Stimulated activated CD4-positive, alpha-beta T cell treated with anti-CD3 and anti-CD28 coated beads, Interleukin-1b, Interleukin-23, amount 100 ng/mL, for 4 hours (primary cell): ENCODE results near the gene RASL11A.
"Not testable (repeated sequence)": the region's sequence is repeated elsewhere in the genome, so short reads cannot be mapped to it uniquely, and the experiment has no call there.

Experiments
- DNase-seq, 2 donors: peaks; one replicate each; pipeline ENCODE4 v3.0.0-alpha.2; 2020; ENCODE audit warnings: low read depth in 2 of 2

The RASL11A gene

DNA sequence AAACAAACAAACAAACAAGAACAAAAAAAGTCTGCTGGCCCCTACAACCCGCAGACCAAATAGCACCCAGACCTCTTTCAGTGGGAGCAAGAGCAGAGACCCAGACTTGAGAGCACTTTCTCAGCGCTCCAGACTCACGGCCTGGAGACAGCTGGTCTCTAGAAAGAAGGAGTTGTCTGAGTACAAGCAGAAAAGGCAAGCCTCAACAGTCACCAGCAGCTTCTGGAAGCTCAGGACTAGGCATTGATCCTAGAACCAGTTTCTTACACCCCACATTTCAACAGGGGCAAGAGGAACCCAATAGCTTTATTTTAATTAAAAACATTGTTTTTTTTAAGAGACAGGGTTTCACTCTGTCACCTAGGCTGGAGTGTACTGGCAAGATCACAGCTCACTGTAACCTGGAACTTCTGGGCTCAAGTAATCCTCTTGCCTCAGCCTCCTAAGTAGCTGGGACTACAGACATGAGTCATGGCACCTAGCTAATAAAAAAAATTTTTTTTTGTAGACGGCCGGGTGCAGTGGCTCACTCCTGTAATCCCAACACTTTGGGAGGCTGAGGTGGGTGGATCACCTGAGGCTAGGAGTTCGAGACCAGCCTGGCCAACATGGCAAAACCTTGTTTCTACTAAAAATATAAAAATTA, 30.4 kb downstream of the RASL11A start:
- DNase-seq: no peak

DNA sequence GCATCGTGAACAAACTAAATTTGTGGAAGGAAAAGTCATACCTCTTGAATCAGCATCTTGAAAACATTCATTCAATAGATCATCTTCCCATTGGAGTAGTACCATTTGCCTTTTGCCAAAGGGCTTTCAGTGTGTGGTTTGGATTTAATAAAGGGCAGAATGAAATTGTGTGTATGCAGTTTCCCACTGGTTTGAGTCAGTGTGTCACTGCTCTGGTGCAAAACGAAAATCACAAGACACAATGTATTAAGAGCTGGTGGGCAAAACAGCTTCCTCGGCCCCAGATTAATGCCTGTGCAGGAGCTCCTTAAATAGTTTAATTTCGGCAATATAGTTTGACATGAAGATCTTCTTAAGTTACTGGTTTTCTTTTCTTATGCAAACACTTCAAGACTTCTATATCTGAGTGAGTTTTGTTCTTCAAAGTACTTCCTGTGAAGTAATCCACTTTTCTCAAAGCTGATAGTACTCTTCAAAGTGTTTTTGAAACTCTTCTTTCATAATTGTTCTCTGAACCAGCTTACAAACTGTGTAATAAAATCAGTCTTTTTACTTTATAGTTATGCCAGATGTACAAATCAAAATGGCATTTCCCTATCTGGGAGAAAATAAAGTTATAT, 32.1 kb downstream of the RASL11A start:
- DNase-seq: no peak

DNA sequence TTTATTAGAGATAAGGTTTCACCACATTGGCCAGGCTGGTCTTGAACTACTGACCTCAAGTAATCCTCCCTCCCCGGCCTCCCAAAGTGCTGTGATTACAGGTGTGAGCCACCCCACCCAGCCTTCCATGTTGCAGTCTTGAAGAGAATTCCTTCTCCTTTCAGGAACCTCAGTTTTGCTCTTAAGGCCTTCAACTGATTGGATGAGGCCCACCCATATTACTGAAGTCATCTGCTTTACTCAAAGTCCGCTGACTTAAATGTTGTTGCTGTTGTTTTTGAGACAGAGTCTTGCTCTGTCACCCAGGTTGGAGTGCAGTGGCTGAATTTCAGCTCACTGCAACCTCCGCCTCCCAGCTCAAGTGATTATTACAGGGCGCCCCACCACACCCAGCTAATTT, 33.5 kb downstream of the RASL11A start:
- no peak for DNase-seq

DNA sequence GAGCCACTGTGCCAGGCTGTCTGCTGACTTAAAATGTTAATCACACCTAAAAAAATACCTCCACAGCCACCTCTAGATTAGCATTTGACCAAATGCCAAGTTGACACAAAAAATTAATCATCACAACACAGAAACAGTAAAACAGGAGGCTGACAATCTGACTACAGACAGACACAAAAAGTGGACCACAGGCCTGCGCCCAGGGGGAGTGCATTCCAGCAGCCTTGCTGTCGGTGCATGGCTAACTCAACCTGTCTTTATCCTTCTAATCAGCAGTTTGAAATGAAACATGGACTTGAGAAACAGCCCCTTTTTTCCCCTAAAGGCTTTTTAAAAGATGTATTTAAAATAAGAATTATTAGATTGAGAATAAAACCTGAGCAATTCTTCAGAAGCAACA, 34.0 kb downstream of the RASL11A start:
- DNase-seq: no peak

DNA sequence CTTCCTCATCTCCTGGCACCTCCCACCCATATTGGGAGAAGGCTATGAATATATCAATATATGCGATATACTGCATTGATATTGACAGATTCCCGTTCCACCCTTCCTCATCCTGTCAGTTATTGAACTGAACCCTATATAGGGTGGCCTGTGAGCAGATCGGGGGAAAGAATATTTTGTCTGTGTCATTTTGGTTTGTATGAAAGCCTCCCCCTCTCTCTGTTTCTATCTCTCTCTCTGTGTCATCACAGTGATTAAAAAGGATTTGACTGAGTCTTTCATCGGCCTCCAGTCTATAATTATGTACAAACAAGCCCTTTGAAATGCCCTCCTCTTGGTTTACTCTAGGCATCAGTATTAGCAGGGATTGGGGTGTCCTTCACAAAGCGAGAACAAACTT, 35.7 kb downstream of the RASL11A start:
- no peak for DNase-seq

DNA sequence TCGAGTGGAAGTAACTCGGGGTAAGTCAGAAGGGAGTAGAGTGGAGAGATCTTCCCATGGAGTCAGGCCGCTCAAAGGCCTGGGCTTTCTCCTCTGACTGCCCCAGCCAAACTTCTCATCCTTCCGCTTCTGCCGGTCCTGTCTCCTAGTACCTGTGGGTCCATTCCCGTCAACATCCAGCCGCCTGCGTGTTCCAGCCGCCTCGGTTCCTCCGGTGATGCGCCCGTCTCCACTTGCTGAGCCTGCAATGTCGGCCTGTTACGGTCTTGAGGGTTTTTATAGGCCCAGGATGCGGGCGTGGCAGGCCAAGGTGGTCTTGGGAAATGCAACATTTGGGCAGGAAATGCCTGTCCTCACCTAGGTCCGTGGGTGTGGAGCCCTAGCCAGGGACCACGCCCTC, 38.3 kb downstream of the RASL11A start:
- no peak for DNase-seq

DNA sequence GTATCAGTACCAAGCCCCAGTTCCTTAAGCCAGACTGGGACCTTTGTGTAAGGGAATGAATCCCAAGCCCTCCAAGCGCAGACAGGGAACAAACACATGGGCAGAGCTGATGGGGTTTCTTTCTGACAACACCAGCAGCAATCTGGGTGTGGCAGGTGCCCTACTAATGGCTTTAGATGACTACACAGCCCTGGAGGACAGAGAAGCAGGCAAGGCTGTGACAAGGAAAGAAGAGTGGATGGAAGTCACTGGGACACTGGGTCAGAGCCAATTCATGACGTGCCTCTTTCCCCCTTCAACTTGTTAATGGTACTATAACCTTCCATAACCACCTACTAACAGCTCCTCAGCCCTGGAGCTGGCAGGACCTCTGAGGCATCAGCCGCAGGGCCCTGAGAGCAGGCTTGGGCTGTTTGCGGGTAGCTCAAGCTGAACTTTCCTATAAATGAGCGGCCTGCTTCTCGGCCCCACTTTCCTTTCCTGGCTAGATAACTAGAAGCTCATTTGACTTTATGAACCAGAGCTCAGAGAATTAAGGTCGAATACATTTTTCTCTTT, 38.9 kb downstream of the RASL11A start:
- no peak for DNase-seq

DNA sequence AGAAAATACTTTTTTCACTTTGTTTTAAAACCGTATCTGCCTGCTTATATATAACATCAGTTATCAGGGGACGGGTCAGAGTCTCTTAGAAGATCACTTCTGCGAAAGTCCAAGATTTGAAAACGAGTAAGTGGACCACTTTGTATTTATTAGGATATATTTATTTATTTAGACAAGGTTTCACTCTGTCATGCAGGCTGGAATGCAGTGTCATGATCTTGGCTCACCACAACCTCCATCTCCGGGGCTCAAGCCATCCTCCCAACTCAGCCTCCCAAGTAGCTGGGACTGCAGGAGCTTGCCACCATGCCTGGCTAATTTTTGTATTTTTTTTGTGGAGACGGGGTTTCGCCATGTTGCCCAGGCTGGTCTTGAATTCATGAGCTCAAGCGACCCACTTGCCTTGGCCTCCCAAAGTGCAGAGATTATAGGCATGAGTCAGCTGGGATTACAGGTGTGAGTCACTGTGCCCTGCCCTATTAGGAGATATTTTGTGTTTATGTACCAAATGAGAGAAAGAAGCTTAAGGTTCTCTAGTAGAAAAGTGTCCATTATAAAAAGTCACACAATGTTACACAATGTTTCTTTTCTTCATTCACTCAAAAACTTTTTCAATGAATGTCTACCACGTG, 39.5 kb downstream of the RASL11A start:
- DNase-seq: no peak

DNA sequence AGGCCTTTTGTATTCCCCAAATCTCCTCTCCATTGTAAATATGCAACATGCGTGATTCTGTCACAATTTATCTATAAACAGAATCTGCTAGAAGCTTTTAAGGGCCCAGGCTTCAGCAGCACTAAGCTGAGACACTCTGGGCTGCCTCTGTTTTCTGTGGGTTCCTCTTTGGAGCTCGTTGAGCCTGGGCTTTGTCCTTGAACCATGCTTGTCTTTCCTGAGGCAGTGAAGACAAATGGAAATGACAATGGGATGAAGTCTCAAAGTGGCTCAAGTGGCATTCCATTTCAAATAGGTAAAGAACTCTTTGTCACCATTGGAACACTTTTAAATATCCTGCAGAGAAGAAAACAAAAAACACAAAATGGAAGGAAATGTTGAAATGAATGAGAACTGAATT, 40.3 kb downstream of the RASL11A start:
- no peak for DNase-seq

DNA sequence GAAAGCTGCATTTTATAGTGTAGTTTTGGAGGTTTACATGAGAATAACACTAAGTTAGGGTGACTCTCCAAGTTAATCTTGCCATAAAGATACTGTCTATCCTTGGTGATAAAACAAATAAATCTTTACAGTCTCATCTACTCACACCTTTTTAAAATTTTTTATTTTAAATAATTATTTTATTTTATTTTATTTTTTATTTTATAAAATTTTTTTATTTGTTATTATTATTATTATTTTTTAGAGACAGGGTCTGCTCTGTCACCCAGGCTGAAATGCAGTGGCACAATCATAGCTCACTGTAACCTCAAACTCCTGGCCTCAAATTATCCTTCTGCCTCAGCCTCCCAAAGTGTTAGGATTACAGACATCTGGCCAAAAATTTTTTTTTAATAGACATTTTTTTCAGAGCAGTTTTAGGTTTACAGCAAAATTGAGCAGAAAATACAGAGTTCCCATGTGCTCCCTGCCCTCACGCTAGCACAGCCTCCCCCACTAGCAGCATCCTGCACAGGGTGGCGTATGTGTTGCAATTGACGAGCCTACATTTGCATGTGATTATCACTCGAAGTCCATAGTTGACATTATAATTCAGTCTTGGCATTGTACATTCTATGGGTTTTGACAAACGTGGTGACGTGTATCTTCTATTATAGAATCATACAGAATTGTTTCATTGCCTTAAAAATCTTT, 41.0 kb downstream of the RASL11A start:
- DNase-seq: no peak

DNA sequence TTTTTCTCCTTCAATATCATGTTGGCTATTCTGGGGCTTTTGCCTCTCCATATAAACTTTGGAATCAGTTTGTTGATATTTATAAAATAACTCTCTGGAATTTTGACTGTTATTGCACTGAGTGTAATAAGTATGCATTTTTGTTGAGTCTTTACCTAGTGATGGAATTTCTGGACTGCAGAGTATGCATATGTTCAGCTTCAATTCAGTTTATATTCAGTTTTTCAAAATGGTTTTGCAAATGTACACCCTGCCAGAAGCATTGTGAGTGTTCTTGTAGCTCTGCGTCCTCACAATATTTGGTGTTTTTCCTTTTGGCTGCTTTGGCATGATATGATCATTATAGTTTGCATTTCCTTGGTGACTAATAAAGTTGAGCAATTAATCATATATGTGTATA, 43.1 kb downstream of the RASL11A start:
- no peak for DNase-seq

DNA sequence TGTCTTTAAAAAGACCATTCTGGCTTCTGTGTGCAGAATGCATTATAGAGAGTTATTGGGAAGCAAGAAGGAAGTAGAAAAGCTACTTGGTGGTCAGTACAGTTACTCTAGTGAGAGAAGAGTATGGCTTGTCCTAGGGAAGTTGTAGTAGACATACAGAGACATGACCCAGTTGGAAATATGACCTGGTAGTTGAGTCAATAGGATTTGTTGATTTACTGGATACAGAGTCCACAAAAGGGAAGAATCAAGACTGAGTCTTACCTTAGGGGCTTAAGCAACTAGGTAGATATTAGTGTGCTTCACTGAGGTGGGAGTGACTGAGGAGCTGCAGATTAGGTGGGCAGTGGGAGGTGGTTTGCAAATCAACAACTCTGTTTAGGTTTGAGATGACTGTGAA, 48.8 kb downstream of the RASL11A start:
- DNase-seq: no peak

DNA sequence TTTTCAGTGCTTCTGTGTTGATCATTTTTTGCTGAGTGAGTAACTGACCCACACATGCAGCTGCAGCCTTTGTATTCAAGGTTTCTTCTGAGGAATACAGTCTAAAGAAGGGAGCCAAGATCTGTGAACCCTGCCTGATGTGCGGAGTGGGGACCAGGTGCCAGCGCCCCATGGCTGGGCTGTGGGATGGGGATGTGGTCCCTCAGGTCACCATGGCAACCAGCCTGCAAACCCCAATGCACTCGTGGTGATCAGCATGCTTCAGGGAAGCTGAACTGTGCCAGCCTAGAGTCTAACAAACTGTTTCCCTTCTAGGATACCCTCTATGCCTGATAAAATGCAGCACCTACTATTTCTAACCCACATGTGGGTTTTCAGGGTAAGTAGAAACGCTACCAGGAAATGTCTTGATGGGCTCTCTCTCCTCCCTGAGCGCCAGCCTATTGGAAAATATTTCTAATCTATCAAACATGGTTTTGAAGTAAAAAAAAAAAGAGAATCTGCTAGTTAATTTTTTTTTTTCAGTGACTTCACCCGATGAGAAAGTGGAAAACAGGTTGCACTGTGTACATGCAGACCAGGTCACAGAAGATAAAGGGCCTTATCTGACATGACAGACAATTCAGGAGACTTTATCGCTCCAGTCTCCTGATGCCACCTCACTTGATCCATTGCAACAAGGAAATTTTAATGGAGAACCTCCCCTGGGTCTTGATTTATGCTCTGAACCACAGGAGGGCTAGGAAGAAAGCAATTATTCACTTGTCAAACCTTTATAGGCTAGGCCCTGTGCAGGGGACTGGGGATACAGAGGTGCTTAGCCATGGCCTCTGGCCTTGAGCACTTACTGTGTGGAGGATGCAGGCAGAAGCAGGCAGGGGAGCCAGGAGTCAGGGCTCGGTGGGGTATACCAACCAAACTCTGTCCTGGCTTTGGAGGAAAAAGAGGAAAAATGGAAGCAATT, 51.1 kb downstream of the RASL11A start:
- no peak for DNase-seq

DNA sequence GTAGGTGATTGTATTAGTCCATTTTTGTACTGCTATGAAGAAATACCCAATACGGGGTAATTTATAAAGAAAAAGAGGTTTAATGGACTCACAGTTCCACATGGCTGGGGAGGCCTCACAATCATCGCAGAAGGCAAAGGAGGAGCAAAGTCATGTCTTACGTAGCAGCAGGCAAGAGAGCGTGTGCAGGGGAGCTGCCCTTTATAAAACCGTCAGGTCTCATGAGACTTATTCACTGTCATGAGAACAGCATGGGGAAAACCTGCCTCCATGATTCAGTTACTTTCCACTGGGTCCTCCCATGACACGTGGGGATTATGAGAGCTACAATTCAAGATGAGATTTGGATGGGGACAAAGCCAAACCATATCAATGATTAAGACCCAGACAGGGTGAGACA, 51.8 kb downstream of the RASL11A start:
- DNase-seq: not testable (repeated sequence)
